ENCODE results near the gene SMARCA4. TPM values are rescaled to one million over a fixed set of nuclear protein-coding genes. Genes with fewer than 3 reads are reported as not detected.

The SMARCA4 gene
- total and polyA plus RNA-seq, 2 experiments from 2014 or later: 177 to 336 TPM

- TF ChIP-seq, protein P1, sequence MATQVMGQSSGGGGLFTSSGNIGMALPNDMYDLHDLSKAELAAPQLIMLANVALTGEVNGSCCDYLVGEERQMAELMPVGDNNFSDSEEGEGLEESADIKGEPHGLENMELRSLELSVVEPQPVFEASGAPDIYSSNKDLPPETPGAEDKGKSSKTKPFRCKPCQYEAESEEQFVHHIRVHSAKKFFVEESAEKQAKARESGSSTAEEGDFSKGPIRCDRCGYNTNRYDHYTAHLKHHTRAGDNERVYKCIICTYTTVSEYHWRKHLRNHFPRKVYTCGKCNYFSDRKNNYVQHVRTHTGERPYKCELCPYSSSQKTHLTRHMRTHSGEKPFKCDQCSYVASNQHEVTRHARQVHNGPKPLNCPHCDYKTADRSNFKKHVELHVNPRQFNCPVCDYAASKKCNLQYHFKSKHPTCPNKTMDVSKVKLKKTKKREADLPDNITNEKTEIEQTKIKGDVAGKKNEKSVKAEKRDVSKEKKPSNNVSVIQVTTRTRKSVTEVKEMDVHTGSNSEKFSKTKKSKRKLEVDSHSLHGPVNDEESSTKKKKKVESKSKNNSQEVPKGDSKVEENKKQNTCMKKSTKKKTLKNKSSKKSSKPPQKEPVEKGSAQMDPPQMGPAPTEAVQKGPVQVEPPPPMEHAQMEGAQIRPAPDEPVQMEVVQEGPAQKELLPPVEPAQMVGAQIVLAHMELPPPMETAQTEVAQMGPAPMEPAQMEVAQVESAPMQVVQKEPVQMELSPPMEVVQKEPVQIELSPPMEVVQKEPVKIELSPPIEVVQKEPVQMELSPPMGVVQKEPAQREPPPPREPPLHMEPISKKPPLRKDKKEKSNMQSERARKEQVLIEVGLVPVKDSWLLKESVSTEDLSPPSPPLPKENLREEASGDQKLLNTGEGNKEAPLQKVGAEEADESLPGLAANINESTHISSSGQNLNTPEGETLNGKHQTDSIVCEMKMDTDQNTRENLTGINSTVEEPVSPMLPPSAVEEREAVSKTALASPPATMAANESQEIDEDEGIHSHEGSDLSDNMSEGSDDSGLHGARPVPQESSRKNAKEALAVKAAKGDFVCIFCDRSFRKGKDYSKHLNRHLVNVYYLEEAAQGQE (IDR thresholded peaks at IDR 0.05; ENCODE audit: unreplicated experiment): no peak
- TF ChIP-seq CREB1 (CRISPR knock-in tag; IDR thresholded peaks at IDR 0.05; ENCODE audit: low read depth) (no peak), ZNF331 (CRISPR knock-in tag; IDR thresholded peaks at IDR 0.05; ENCODE audit: low read depth) (no peak), STAT1 (IDR thresholded peaks at IDR 0.05; ENCODE audit: unreplicated experiment) (no peak)
Observed at GRCh38 chr19:11033763-11034162, 72.9 kb downstream of the SMARCA4 start (continued).

- H3K27ac ChIP-seq (ENCODE audit: low read depth): no peak overlapping the region
- Mint-ChIP-seq H3K9me3 (no peaks in the 10 kb centered on the region), H3K27ac (no peak overlapping the region), H3K4me1 (no peaks in the 10 kb centered on the region), H3K27me3 (ENCODE audit: insufficient read depth, low read depth, poor library complexity) (peaks cover 21% of the 10 kb centered on the region), H3K4me3 (no peak overlapping the region), H3K36me3 (ENCODE audit: low read depth) (peaks cover 90% of the 10 kb centered on the region)
- no peak overlapping the region for H3K4me2 ChIP-seq
- H2AFZ ChIP-seq: no peak overlapping the region
- TF ChIP-seq POLR2AphosphoS5 (IDR thresholded peaks at IDR 0.05; ENCODE audit: low read depth): no peak
- TF ChIP-seq ZNF331 (CRISPR knock-in tag; IDR thresholded peaks at IDR 0.05; ENCODE audit: low read depth): no peak
- TF ChIP-seq STAT1 (IDR thresholded peaks at IDR 0.05; ENCODE audit: unreplicated experiment): no peak
- peaks cover 33% of the 10 kb centered on the region for H3K36me3 ChIP-seq (ENCODE audit: insufficient read depth)
- peaks cover 26% of the 10 kb centered on the region for H4K20me1 ChIP-seq (replicated peaks; ENCODE audit: insufficient read depth)
- H3K9me2 ChIP-seq (ENCODE audit: insufficient read depth): no peaks in the 10 kb centered on the region
- H3K79me2 ChIP-seq (replicated peaks; ENCODE audit: insufficient read depth): peaks cover 28% of the 10 kb centered on the region
- no peak for ATAC-seq
- no peaks in the 10 kb centered on the region for H3K4me1 ChIP-seq (ENCODE audit: insufficient read depth)
- no peaks in the 10 kb centered on the region for H3K27me3 ChIP-seq (ENCODE audit: insufficient read depth)
- no peak overlapping the region for H3K4me3 ChIP-seq
- DNase-seq (ENCODE audit: low spot score): no peak
- H3F3A ChIP-seq (replicated peaks; ENCODE audit: low read depth): peaks cover 46% of the 10 kb centered on the region
Observed at GRCh38 chr19:11034449-11035213, 73.8 kb downstream of the SMARCA4 start.

DNA sequence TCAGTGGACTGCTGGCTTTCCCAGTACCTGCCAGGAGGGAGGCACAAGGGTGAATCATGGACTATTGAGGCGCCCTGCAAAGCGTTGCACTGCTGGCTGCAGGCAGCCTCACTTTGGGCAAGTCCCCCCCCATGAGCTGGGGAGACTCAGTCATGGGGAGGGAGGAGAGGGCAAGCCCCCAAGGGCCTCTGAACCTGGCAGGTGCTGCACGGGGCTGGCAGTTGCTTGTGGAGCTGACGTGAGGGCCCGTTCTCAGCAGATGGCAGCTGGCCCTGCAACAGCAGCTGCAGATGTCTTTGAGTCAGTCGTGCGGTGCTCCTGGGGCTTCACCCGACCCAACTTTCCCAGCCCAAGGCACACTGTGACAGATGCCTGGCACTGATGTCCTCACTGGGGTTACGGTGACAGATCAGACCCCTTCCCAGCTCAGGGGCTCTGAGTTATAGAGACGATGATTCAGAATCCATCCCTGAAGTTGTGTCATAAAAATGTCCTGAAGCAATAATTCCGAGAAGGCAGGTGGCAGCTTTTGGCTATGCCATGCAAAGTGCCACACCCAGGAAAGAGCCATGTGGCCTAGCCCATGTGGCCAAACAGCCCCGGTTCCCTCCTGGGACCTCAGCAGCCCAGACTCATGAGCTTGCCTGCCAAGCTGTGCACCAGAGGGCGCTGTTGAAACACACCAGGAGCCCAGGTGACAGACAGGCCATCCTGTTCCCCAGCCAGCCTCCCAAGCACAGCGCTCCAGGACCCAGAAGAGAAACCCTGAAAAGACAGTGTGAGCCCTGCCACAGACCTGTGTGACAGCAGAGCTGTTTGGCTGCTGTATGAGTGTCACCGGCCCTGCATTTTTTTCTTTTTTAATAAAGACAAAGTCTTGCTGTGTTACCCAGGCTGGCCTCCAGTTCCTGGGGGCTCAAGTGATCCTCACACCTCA, 74.9 kb downstream of the SMARCA4 start:
- peaks cover 82% of the 10 kb centered on the region for H3K36me3 Mint-ChIP-seq (ENCODE audit: low read depth)
- Histone ChIP-seq H3K27ac (ENCODE audit: low read depth) (no peak overlapping the region), H3K4me1 (ENCODE audit: insufficient read depth) (no peaks in the 10 kb centered on the region), H2AFZ (no peak overlapping the region), H4K20me1 (replicated peaks; ENCODE audit: insufficient read depth) (peaks cover 26% of the 10 kb centered on the region), H3F3A (replicated peaks; ENCODE audit: low read depth) (peaks cover 43% of the 10 kb centered on the region), H3K79me2 (replicated peaks; ENCODE audit: insufficient read depth) (peaks cover 28% of the 10 kb centered on the region), H3K4me3 (no peak overlapping the region), H3K4me2 (no peak overlapping the region), H3K9me2 (ENCODE audit: insufficient read depth) (no peaks in the 10 kb centered on the region), H3K36me3 (ENCODE audit: insufficient read depth) (peaks cover 39% of the 10 kb centered on the region), H3K27me3 (ENCODE audit: insufficient read depth) (no peaks in the 10 kb centered on the region)
- no peak overlapping the region for H3K4me3 Mint-ChIP-seq
- H3K9me3 Mint-ChIP-seq: no peaks in the 10 kb centered on the region
- H3K27ac Mint-ChIP-seq: no peak overlapping the region; the same call in 1 of the 2 replicates
- peak; percentile 96 for DNase-seq (ENCODE audit: low spot score)
- ATAC-seq: peak; percentile 98
- H3K27me3 Mint-ChIP-seq (ENCODE audit: insufficient read depth, low read depth, poor library complexity): peaks cover 16% of the 10 kb centered on the region
- no peaks in the 10 kb centered on the region for H3K4me1 Mint-ChIP-seq
- no peak for TF ChIP-seq EZH2phosphoT487 (IDR thresholded peaks at IDR 0.05; ENCODE audit: unreplicated experiment)
- TF ChIP-seq, protein P2, sequence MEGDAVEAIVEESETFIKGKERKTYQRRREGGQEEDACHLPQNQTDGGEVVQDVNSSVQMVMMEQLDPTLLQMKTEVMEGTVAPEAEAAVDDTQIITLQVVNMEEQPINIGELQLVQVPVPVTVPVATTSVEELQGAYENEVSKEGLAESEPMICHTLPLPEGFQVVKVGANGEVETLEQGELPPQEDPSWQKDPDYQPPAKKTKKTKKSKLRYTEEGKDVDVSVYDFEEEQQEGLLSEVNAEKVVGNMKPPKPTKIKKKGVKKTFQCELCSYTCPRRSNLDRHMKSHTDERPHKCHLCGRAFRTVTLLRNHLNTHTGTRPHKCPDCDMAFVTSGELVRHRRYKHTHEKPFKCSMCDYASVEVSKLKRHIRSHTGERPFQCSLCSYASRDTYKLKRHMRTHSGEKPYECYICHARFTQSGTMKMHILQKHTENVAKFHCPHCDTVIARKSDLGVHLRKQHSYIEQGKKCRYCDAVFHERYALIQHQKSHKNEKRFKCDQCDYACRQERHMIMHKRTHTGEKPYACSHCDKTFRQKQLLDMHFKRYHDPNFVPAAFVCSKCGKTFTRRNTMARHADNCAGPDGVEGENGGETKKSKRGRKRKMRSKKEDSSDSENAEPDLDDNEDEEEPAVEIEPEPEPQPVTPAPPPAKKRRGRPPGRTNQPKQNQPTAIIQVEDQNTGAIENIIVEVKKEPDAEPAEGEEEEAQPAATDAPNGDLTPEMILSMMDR (conservative IDR thresholded peaks at IDR 0.05; ENCODE audit: low read depth in 2 of 2): peak; percentile 87 to 93

Data from GM23338 (cell line).